NCI-H2227 treated with DMSO at 0.1 percent for 48 hours (cell line): Measurements from ENCODE around the gene GTF2A1.
"Not testable (repeated sequence)": the region's sequence is repeated elsewhere in the genome, so short reads cannot be mapped to it uniquely, and the experiment has no call there.

ENCODE experiments used
- DNase-seq: peaks from one replicate; lab custom pipeline; 2025; lab: John Stamatoyannopoulos, UW

GTF2A1 gene

GRCh38 chr14:81220830-81221578 lies at the start of gene GTF2A1:
TSS of gene GTF2A1 (minus strand) at chr14:81220959. CDS start at chr14:81220518, 441 bp downstream.
- peak; percentile 97 for DNase-seq

- no peak for DNase-seq
Observed at GRCh38 chr14:81269979-81270375, 49.2 kb upstream of the GTF2A1 start.

GRCh38 chr14:81269100-81269978 lies 48.6 kb upstream of the GTF2A1 start:
- DNase-seq = peak; percentile 66

- no peak for DNase-seq
Observed at GRCh38 chr14:81268016-81268416, 47.3 kb upstream of the GTF2A1 start.

GRCh38 chr14:81265636-81266169 lies 44.9 kb upstream of the GTF2A1 start:
- no peak for DNase-seq

GRCh38 chr14:81264671-81265070 lies 43.9 kb upstream of the GTF2A1 start:
- no peak for DNase-seq

GRCh38 chr14:81263777-81264410 lies 43.1 kb upstream of the GTF2A1 start:
- peak; percentile 40 for DNase-seq

GRCh38 chr14:81261176-81261575 lies 40.4 kb upstream of the GTF2A1 start:
- no peak for DNase-seq

GRCh38 chr14:81260732-81261131 lies 40.0 kb upstream of the GTF2A1 start:
- no peak for DNase-seq

GRCh38 chr14:81256289-81256960 lies 35.7 kb upstream of the GTF2A1 start:
- no peak for DNase-seq

- DNase-seq = no peak
Observed at GRCh38 chr14:81252278-81252677, 31.5 kb upstream of the GTF2A1 start.

- DNase-seq = no peak
Observed at GRCh38 chr14:81247271-81247766, 26.6 kb upstream of the GTF2A1 start.

GRCh38 chr14:81246461-81247270 lies 25.9 kb upstream of the GTF2A1 start:
- no peak for DNase-seq

- no peak for DNase-seq
Observed at GRCh38 chr14:81245771-81246170, 25.0 kb upstream of the GTF2A1 start.

GRCh38 chr14:81244431-81244830 lies 23.7 kb upstream of the GTF2A1 start:
- not testable (repeated sequence) for DNase-seq

- DNase-seq = no peak
Observed at GRCh38 chr14:81243499-81243898, 22.7 kb upstream of the GTF2A1 start.

- DNase-seq = not testable (repeated sequence)
Observed at GRCh38 chr14:81236849-81237248, 16.1 kb upstream of the GTF2A1 start.

GRCh38 chr14:81236138-81236537 lies 15.4 kb upstream of the GTF2A1 start:
- no peak for DNase-seq

- DNase-seq = no peak
Observed at GRCh38 chr14:81235096-81235495, 14.3 kb upstream of the GTF2A1 start.

- peak; percentile 81 for DNase-seq
Observed at GRCh38 chr14:81234278-81234677, 13.5 kb upstream of the GTF2A1 start.

GRCh38 chr14:81233615-81234014 lies 12.9 kb upstream of the GTF2A1 start:
- DNase-seq = no peak
